Measurements from ENCODE around the gene PRR35. TPM values are rescaled to one million over a fixed set of nuclear protein-coding genes. Genes with fewer than 3 reads are reported as not detected.

Gene PRR35
- total and polyA plus RNA-seq, 8 donors: 0.09 to 1.0 (median 0.66) TPM

DNA sequence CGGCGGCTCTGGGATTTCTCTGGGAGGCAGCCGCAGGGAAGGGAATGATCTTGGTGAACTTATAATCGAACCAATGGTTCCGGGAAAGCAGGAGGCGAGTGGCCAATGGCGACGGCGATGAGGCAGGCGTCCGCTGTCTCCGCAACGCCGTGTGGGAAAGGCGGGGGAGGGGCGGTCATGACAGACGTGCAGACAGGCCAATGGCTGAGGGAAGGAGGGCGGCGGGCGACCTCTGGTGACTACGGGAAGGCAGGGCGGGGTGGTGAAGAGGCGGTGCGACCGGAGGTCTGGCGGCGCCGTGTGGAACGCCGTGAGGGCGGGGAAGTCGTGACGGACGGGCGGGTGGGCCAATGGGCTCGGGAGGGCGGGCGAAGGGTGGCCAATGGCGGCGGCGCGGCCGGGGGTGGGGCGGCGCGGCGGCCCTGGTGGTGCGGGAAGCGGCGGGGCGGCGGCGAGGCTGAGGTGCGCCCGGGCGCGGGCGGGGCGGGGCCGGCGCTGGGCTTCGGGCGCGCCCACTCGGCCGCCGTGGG lies 29.5 kb downstream of the PRR35 start, which contains the start of gene RAB40C:
Gene RAB40C, plus strand, starts transcription at position 409 of the 530 bp plus-strand sequence. CDS start 226 bp downstream, outside the sequence.
- Histone ChIP-seq H3K27ac (peak within 1 kb of the TSS; percentile 96 to 98 (median 97)), H3K36me3 (no peaks in the 10 kb centered on the region), H3K27me3 (no peaks in the 10 kb centered on the region), H3K4me1 (peaks cover 37 to 50% (median 49%) of the 10 kb centered on the region in 3 donors), H3K9me3 (no peaks in the 10 kb centered on the region), H3K4me3 (peak within 1 kb of the TSS; percentile 65 to 86 (median 77))
- 0 to 1% methylated on average over 27 to 67 of the region's 67 CpGs for WGBS, 2 donors
- FAIRE-seq (no peak), DNase-seq (peak; percentile 98 to 100 (median 99)), ATAC-seq (peak; percentile 75 to 87 (median 79))
- intact Hi-C loops (cut with DNase I): no loop called here
- TF ChIP-seq, protein P1, sequence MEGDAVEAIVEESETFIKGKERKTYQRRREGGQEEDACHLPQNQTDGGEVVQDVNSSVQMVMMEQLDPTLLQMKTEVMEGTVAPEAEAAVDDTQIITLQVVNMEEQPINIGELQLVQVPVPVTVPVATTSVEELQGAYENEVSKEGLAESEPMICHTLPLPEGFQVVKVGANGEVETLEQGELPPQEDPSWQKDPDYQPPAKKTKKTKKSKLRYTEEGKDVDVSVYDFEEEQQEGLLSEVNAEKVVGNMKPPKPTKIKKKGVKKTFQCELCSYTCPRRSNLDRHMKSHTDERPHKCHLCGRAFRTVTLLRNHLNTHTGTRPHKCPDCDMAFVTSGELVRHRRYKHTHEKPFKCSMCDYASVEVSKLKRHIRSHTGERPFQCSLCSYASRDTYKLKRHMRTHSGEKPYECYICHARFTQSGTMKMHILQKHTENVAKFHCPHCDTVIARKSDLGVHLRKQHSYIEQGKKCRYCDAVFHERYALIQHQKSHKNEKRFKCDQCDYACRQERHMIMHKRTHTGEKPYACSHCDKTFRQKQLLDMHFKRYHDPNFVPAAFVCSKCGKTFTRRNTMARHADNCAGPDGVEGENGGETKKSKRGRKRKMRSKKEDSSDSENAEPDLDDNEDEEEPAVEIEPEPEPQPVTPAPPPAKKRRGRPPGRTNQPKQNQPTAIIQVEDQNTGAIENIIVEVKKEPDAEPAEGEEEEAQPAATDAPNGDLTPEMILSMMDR (IDR thresholded peaks at IDR 0.05): peak in 1 of 4 donors; percentile 6

DNA sequence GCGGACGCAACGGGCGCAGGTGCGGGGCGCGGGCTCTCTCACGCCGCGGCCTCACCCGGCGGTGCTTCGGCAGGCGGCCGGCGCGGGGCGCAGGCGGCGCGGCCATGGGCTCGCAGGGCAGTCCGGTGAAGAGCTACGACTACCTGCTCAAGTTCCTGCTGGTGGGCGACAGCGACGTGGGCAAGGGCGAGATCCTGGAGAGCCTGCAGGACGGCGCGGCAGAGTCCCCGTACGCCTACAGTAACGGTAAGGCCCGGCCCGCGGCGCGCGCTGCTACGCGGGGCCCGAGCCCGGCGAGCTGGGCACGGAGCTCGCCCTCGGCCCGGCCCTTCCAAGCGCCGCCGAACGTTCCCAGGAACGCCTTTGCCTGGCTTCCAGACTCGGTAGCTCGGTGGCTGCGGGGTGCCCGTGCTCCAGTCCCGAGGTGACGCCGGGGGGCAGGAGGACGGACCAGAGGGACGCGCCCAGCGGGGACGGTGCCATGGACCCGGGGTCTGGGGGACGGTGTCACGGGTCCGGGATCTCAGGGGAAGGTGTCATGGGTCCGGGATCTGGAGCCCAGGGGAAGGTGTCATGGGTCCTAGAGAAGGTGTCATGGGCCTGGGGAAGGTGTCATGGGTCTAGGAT lies 30.1 kb downstream of the PRR35 start:
- Histone ChIP-seq H3K4me3 (peak overlapping the region; percentile 43 to 69 (median 65)), H3K9me3 (no peaks in the 10 kb centered on the region), H3K27ac (peak overlapping the region; percentile 72 to 97 (median 90)), H3K36me3 (no peaks in the 10 kb centered on the region), H3K4me1 (peaks cover 43 to 55% (median 54%) of the 10 kb centered on the region in 3 donors), H3K27me3 (no peaks in the 10 kb centered on the region)
- FAIRE-seq (no peak), ATAC-seq (no peak), DNase-seq (peak in 4 of 6 donors; percentile 52 to 92 (median 80))
- intact Hi-C loops (cut with DNase I): no loop called here
- TF ChIP-seq, protein P1 (IDR thresholded peaks at IDR 0.05): no peak
- WGBS, 2 donors: 0 to 1% methylated on average over 57 to 71 of the region's 71 CpGs

DNA sequence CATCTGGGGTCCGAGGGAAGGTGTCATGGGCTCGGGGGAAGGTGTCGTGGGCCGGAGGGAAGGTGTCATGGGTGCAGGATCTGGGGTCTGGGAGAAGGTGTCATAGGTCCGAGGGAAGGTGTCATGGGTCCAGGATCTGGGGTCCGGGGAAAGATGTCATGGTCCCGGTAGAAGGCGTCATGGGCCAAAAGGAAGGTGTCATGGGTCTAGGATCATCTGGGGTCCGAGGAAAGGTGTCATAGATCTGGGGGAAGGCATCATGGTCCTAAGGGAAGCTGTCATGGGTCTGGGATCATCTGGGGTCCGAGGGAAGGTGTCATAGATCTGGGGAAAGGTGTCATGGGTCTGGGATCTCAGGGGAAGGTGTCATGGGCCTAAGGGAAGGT lies 30.6 kb downstream of the PRR35 start:
- Histone ChIP-seq H3K4me3 (peak overlapping the region; percentile 43 to 69 (median 65)), H3K9me3 (no peaks in the 10 kb centered on the region), H3K27me3 (no peaks in the 10 kb centered on the region), H3K36me3 (no peaks in the 10 kb centered on the region), H3K27ac (peak overlapping the region; percentile 72 to 98 (median 97)), H3K4me1 (peaks cover 47 to 60% (median 56%) of the 10 kb centered on the region in 3 donors)
- DNase-seq: no peak
- intact Hi-C loops (cut with DNase I): no loop called here
- ATAC-seq: no peak
- FAIRE-seq: no peak
- WGBS, 2 donors: 20 to 24% methylated on average over 10 of the region's 10 CpGs
- TF ChIP-seq, protein P1 (IDR thresholded peaks at IDR 0.05): no peak

DNA sequence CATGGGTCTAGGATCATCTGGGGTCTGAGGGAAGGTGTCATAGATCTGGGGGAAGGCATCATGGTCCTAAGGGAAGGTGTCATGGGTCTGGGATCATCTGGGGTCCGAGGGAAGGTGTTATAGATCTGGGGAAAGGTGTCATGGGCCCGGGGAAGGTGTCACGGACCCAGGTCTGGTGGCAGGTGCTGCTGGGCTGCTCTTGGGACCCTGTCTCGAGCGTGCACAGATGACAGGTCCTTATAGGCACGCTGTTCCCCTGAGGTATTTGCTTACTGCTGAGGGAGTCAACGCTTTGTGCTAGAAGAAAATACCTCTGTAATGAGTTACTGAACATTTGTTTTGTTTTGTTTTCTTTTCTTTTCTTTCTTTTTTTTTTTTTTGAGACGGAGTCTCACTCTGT lies 31.0 kb downstream of the PRR35 start:
- Histone ChIP-seq H3K36me3 (no peaks in the 10 kb centered on the region), H3K9me3 (no peaks in the 10 kb centered on the region), H3K27me3 (no peaks in the 10 kb centered on the region), H3K4me3 (peak overlapping the region in 3 of 4 donors; percentile 43 to 65 (median 65)), H3K4me1 (peaks cover 51 to 65% (median 60%) of the 10 kb centered on the region in 3 donors), H3K27ac (peak overlapping the region in 3 of 4 donors; percentile 97 to 98 (median 97))
- no peak for FAIRE-seq
- TF ChIP-seq, protein P1 (IDR thresholded peaks at IDR 0.05): no peak
- intact Hi-C loops (cut with DNase I): no loop called here
- no peak for ATAC-seq
- WGBS, 2 donors: 31 to 50% methylated on average over 8 of the region's 8 CpGs
- DNase-seq: peak in 4 of 6 donors; percentile 15 to 55 (median 24)
